Suprapubic skin (tissue), 4 donors: ENCODE results near the gene RGL2.

ENCODE experiments used
- CTCF ChIP-seq, 2 donors: fragments of 200-600 bp in 1 of 2; fragments of 450-650 bp in 1 of 2; sonication (generic) in 1 of 2; IDR thresholded peaks; one replicate each; pipeline ENCODE4 v1.5.1; 2016 to 2019; ENCODE audit warnings: antibody characterized with exemption in 2 of 2, mild to moderate bottlenecking in 1 of 2, moderate library complexity in 1 of 2
- EP300 ChIP-seq: sonication (generic); formaldehyde crosslinking; IDR thresholded peaks from one replicate; pipeline ENCODE4 v1.6.1; 2017; ENCODE audit warnings: antibody characterized with exemption
- POLR2A ChIP-seq, 2 donors: fragments of 450-650 bp; IDR thresholded peaks; one replicate each; pipeline ENCODE4 v1.6.1; 2017; ENCODE audit warnings: antibody characterized with exemption in 2 of 2, mild to moderate bottlenecking in 2 of 2, moderate library complexity in 2 of 2
- POLR2AphosphoS5 ChIP-seq, 3 donors: sonication (generic); formaldehyde crosslinking; IDR thresholded peaks; one replicate each; pipeline ENCODE4 v1.6.1; 2017; ENCODE audit warnings: antibody characterized with exemption in 3 of 3

DNA sequence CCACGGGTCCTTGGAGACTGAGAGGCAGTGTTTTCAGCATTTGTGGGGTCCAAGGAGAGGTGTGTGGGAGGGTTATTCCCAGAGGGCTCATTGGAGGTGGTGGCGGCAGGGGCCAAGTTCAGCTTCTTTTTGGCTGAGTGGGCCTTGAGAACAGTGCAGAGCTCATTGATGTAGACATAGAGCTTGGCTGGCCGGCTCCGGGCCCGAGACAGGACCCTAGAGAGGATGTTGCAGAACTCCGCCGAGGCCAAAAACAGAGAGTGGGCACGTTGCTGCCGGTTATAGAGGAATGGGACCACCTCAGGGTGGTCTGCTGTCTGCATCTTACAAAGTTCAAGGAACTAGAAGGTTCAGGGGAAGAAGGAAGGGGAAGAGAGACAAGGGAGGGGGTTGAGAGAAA is 22.5 kb upstream of the RGL2 start:
- TF ChIP-seq EP300 (no peak), CTCF (IDR thresholded peaks at IDR 0.05) (no peak), POLR2AphosphoS5 (IDR thresholded peaks at IDR 0.05) (no peak), POLR2A (IDR thresholded peaks at IDR 0.05) (no peak)
